ENCODE results near the gene PSMD11.

The PSMD11 gene

GRCh38 chr17:32467949-32468348, 23.6 kb downstream of the PSMD11 start:
- DNase-seq: no peak

- DNase-seq: no peak
These were observed 26.3 kb downstream of the PSMD11 start for GRCh38 chr17:32470405-32471167.

- no peak for DNase-seq
These were observed 27.3 kb downstream of the PSMD11 start for GRCh38 chr17:32471652-32472051.

GRCh38 chr17:32475258-32475657, 30.9 kb downstream of the PSMD11 start:
- no peak for DNase-seq

- DNase-seq: no peak
These were observed 32.9 kb downstream of the PSMD11 start for GRCh38 chr17:32477220-32477619.

- DNase-seq: no peak
These were observed 34.8 kb downstream of the PSMD11 start for GRCh38 chr17:32479074-32479617.

GRCh38 chr17:32481193-32481592, 36.9 kb downstream of the PSMD11 start:
- DNase-seq: no peak

- no peak for DNase-seq
These were observed 38.4 kb downstream of the PSMD11 start for GRCh38 chr17:32482568-32483320.

- no peak for DNase-seq
These were observed 39.2 kb downstream of the PSMD11 start for GRCh38 chr17:32483451-32484019.

- DNase-seq: no peak
These were observed 39.7 kb downstream of the PSMD11 start for GRCh38 chr17:32484041-32484461.

GRCh38 chr17:32484628-32485027, 40.3 kb downstream of the PSMD11 start:
- no peak for DNase-seq

- DNase-seq: no peak
These were observed 41.2 kb downstream of the PSMD11 start for GRCh38 chr17:32485261-32486110.

GRCh38 chr17:32486111-32486700, 41.9 kb downstream of the PSMD11 start:
- DNase-seq: no peak

- no peak for DNase-seq
These were observed 42.6 kb downstream of the PSMD11 start, which contains the start of gene CDK5R1 for GRCh38 chr17:32486701-32487472. TSS of gene CDK5R1 (plus strand) at chr17:32486993. CDS start at chr17:32487621, 628 bp downstream.

GRCh38 chr17:32487473-32488176, 43.3 kb downstream of the PSMD11 start:
- DNase-seq: no peak

- no peak for DNase-seq
These were observed 43.9 kb downstream of the PSMD11 start for GRCh38 chr17:32488177-32488542.

- no peak for DNase-seq
These were observed 44.4 kb downstream of the PSMD11 start for GRCh38 chr17:32488604-32489180.

GRCh38 chr17:32489320-32490100, 45.2 kb downstream of the PSMD11 start:
- no peak for DNase-seq

- DNase-seq: no peak
These were observed 45.8 kb downstream of the PSMD11 start for GRCh38 chr17:32490101-32490482.

All from bone marrow (tissue), 2 donors.